HG03045 (cell line): ENCODE results near the gene RXRG.
"Not testable (repeated sequence)": the region's sequence is repeated elsewhere in the genome, so short reads cannot be mapped to it uniquely, and the experiment has no call there.

Experiments used
- ATAC-seq: cut with Tn5 transposase; IDR thresholded peaks from one replicate; pipeline ENCODE4 v1.9.1; 2021; ENCODE audit warnings: mild to moderate bottlenecking, moderate library complexity; ENCODE audit not compliant: unreplicated experiment

RXRG gene

GRCh38 chr1:165444897-165445370 is at the start of gene RXRG:
RXRG (minus strand) TSS chr1:165445126; CDS start chr1:165444893, 233 bp downstream.
- no peak for ATAC-seq

GRCh38 chr1:165492845-165493373 is 48.0 kb upstream of the RXRG start:
- ATAC-seq: no peak

GRCh38 chr1:165490175-165490574 is 45.2 kb upstream of the RXRG start:
- ATAC-seq: no peak

GRCh38 chr1:165487921-165488320 is 43.0 kb upstream of the RXRG start:
- no peak for ATAC-seq

GRCh38 chr1:165486663-165487062 is 41.7 kb upstream of the RXRG start:
- ATAC-seq: no peak

- ATAC-seq: no peak
These were observed 40.8 kb upstream of the RXRG start for GRCh38 chr1:165485716-165486115.

GRCh38 chr1:165484532-165484931 is 39.6 kb upstream of the RXRG start:
- ATAC-seq: no peak

GRCh38 chr1:165483412-165483811 is 38.5 kb upstream of the RXRG start:
- ATAC-seq: no peak

- ATAC-seq: no peak
These were observed 37.0 kb upstream of the RXRG start for GRCh38 chr1:165481820-165482532.

- no peak for ATAC-seq
These were observed 31.9 kb upstream of the RXRG start for GRCh38 chr1:165476776-165477175.

GRCh38 chr1:165474196-165474595 is 29.3 kb upstream of the RXRG start:
- no peak for ATAC-seq

- ATAC-seq: no peak
These were observed 28.2 kb upstream of the RXRG start for GRCh38 chr1:165473081-165473480.

- no peak for ATAC-seq
These were observed 23.9 kb upstream of the RXRG start for GRCh38 chr1:165468726-165469249.

- ATAC-seq: no peak
These were observed 23.3 kb upstream of the RXRG start for GRCh38 chr1:165468253-165468652.

- no peak for ATAC-seq
These were observed 22.8 kb upstream of the RXRG start for GRCh38 chr1:165467706-165468105.

- no peak for ATAC-seq
These were observed 19.1 kb upstream of the RXRG start for GRCh38 chr1:165463978-165464377.

- ATAC-seq: not testable (repeated sequence)
These were observed 14.8 kb upstream of the RXRG start for GRCh38 chr1:165459683-165460082.

GRCh38 chr1:165456861-165457260 is 11.9 kb upstream of the RXRG start:
- ATAC-seq: no peak

- no peak for ATAC-seq
These were observed 11.2 kb upstream of the RXRG start for GRCh38 chr1:165456114-165456513.

- ATAC-seq: no peak
These were observed 10.2 kb upstream of the RXRG start for GRCh38 chr1:165455111-165455510.

- ATAC-seq: no peak
These were observed 9.2 kb upstream of the RXRG start for GRCh38 chr1:165454091-165454610.
